ENCODE data around the gene PARD3. TPM values are rescaled to one million over a fixed set of nuclear protein-coding genes. Genes with fewer than 3 reads are reported as not detected.

Gene PARD3
- total RNA-seq, 2 donors from 2014 or later = 59.6 to 74.6 TPM

DNA sequence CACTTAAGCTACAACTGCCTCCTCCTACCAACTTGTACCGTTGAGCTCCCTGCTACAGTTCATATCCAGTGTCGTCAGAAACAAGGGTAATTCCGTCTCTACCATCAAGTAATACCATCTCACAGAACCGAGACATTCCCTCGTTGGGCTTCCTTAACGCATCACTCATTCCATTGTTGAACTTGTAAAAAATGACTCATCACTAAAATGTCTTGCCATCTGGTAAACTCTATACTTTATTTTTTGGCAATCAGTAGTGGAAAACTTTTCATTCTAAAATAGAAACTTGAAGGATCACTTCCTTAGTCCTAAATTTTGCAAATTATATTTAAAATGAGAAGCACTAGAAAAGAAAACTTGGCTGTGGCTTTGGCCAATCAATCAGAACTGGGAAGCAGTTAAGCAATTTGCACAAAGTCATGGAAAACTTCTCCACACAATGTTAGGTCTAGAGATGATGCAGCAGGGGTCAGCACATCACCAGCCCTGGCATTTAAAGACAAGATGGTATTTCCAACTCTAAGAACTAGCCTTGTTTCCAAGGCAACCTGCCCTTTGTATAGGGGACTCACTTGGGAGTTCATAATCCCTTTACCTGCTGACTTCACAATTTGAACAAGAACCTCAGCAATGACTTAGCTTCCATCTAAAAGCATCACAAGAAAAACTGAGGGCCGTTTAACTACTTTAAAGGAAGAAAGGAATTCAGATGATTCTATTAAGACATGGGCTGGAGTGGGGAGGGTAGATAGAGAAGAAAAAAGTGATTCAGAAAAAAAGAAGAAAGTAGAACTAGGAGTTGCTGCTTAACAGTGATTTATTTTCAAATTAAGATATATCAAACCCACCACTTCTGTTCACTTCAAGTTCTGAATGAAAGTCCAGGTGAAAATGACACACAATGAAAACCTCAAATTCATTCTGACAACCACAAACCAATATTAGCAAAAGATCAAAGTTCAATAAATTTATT, 288.1 kb downstream of the PARD3 start:
- Mint-ChIP-seq H3K36me3 (ENCODE audit: low read depth) (no peaks in the 10 kb centered on the region), H3K27ac (peak overlapping the region; percentile 83), H3K4me1 (peaks cover 70% of the 10 kb centered on the region), H3K9me3 (no peaks in the 10 kb centered on the region), H3K4me3 (peak overlapping the region; percentile 9), H3K27me3 (ENCODE audit: insufficient read depth) (no peaks in the 10 kb centered on the region)
- Histone ChIP-seq H3K9ac (ENCODE audit: extremely low read depth, low read length, poor library complexity, severe bottlenecking) (peak overlapping the region; percentile 72), H3K4me1 (ENCODE audit: control insufficient read depth, insufficient read depth, low read length) (peaks cover 16% of the 10 kb centered on the region), H3K9me3 (ENCODE audit: control insufficient read depth, low read length) (no peaks in the 10 kb centered on the region), H3K27ac (ENCODE audit: low read depth, low read length) (peak overlapping the region; percentile 65), H3K36me3 (ENCODE audit: control insufficient read depth, insufficient read depth, low read length) (no peaks in the 10 kb centered on the region), H3K4me3 (ENCODE audit: low read length) (peak overlapping the region; percentile 72), H3K27me3 (ENCODE audit: control insufficient read depth, insufficient read depth, low read length, poor library complexity, severe bottlenecking) (no peaks in the 10 kb centered on the region)
- peak; percentile 58 for TF ChIP-seq CTCF (conservative IDR thresholded peaks at IDR 0.05)
- WGBS, 2 experiments (ENCODE audit: insufficient coverage in 1 of 2, insufficient read length in 1 of 2) = 77 to 84% methylated on average over 6 to 7 of the region's 7 CpGs
- DNase-seq = peak; percentile 80

- no peak for TF ChIP-seq CTCF (conservative IDR thresholded peaks at IDR 0.05)
- Mint-ChIP-seq H3K4me1 (peaks cover 66% of the 10 kb centered on the region), H3K27ac (peak overlapping the region; percentile 83), H3K9me3 (no peaks in the 10 kb centered on the region), H3K4me3 (no peak overlapping the region), H3K36me3 (ENCODE audit: low read depth) (no peaks in the 10 kb centered on the region), H3K27me3 (ENCODE audit: insufficient read depth) (no peaks in the 10 kb centered on the region)
- no peak for DNase-seq
- peak overlapping the region; percentile 9 for H3K9ac ChIP-seq (ENCODE audit: extremely low read depth, low read length, poor library complexity, severe bottlenecking)
- H3K4me1 ChIP-seq (ENCODE audit: control insufficient read depth, insufficient read depth, low read length) = peaks cover 16% of the 10 kb centered on the region
- no peaks in the 10 kb centered on the region for H3K27me3 ChIP-seq (ENCODE audit: control insufficient read depth, insufficient read depth, low read length, poor library complexity, severe bottlenecking)
- 91% methylated on average over 3 of the region's 3 CpGs for WGBS, 2 experiments (ENCODE audit: insufficient coverage in 1 of 2, insufficient read length in 1 of 2)
- no peaks in the 10 kb centered on the region for H3K9me3 ChIP-seq (ENCODE audit: control insufficient read depth, low read length)
- H3K4me3 ChIP-seq (ENCODE audit: low read length) = no peak overlapping the region
- H3K27ac ChIP-seq (ENCODE audit: low read depth, low read length) = no peak overlapping the region
- no peaks in the 10 kb centered on the region for H3K36me3 ChIP-seq (ENCODE audit: control insufficient read depth, insufficient read depth, low read length)
Observed at GRCh38 chr10:34526186-34526585, 288.9 kb downstream of the PARD3 start.

DNA sequence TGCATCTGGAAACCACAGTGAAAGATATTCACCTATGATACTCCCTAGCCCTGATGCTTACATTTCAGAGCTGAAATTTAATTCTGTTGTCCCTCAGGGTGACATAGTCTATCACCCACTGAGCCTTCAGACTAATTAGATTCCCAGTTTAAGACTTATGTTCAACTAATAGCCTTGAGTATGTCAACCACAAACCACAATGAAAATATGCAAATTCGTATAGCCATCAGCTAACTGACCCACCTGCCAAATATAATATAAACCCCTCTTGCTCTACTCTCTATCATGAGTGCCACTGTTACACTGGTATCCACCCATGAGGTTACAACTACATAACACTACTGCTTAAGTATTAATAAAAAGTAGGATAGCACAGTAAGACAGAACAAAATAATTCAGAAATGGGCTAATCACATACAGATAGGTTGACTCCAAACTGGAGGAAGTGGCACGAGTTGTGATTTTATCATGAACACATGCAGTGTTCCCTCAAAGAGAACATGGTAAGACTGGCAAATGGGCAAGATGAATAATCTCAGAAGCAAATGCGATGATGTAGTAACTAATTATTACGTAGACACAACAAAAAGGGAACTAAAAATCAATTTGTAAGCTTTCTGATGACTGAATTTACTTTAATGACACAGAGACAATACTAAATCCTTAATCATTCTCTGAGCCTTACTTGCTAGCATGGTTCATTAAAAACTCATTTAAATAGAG, 290.6 kb downstream of the PARD3 start:
- Mint-ChIP-seq H3K27me3 (ENCODE audit: insufficient read depth) (no peaks in the 10 kb centered on the region), H3K4me1 (peaks cover 56% of the 10 kb centered on the region), H3K4me3 (no peak overlapping the region), H3K27ac (no peak overlapping the region), H3K36me3 (ENCODE audit: low read depth) (no peaks in the 10 kb centered on the region), H3K9me3 (no peaks in the 10 kb centered on the region)
- Histone ChIP-seq H3K9me3 (ENCODE audit: control insufficient read depth, low read length) (no peaks in the 10 kb centered on the region), H3K27ac (ENCODE audit: low read depth, low read length) (no peak overlapping the region), H3K36me3 (ENCODE audit: control insufficient read depth, insufficient read depth, low read length) (no peaks in the 10 kb centered on the region), H3K27me3 (ENCODE audit: control insufficient read depth, insufficient read depth, low read length, poor library complexity, severe bottlenecking) (no peaks in the 10 kb centered on the region), H3K4me3 (ENCODE audit: low read length) (no peak overlapping the region), H3K9ac (ENCODE audit: extremely low read depth, low read length, poor library complexity, severe bottlenecking) (no peak overlapping the region), H3K4me1 (ENCODE audit: control insufficient read depth, insufficient read depth, low read length) (peaks cover 12% of the 10 kb centered on the region)
- DNase-seq = no peak
- TF ChIP-seq CTCF (conservative IDR thresholded peaks at IDR 0.05) = no peak
- 93 to 100% methylated on average over 3 to 4 of the region's 4 CpGs for WGBS, 2 experiments (ENCODE audit: insufficient coverage in 1 of 2, insufficient read length in 1 of 2)

All from endodermal cell (in vitro differentiated cells).